Measurements from ENCODE around the gene SLC22A23. TPM values are rescaled to one million over a fixed set of nuclear protein-coding genes. Genes with fewer than 3 reads are reported as not detected.

The SLC22A23 gene
- polyA plus RNA-seq, 4 donors, result 9.5 to 38.3 (median 15.0) TPM

GRCh38 chr6:3276174-3277167, 180.4 kb downstream of the SLC22A23 start:
- H3K36me3 ChIP-seq (ENCODE audit: control insufficient read depth in 3 of 3, insufficient read depth in 2 of 3, low read depth in 1 of 3, low read length in 3 of 3), result peaks cover 2 to 75% (median 6%) of the 10 kb centered on the region in 3 donors
- DNase-seq, result no peak
- H3K9me3 ChIP-seq (ENCODE audit: control insufficient read depth in 2 of 2, insufficient read depth in 1 of 2, low read depth in 1 of 2, low read length in 1 of 2), result no peaks in the 10 kb centered on the region
- no peak for FAIRE-seq
- 84 to 88% (median 85%) methylated on average over 20 of the region's 20 CpGs for WGBS, 3 donors
- H3K27ac ChIP-seq (ENCODE audit: low read depth in 1 of 3, low read length in 2 of 3), result no peak overlapping the region
- H3K27me3 ChIP-seq (ENCODE audit: control insufficient read depth in 3 of 3, insufficient read depth in 3 of 3, low read length in 3 of 3), result no peaks in the 10 kb centered on the region
- H3K4me1 ChIP-seq (ENCODE audit: control insufficient read depth in 3 of 3, insufficient read depth in 2 of 3, low read depth in 1 of 3, low read length in 2 of 3), result no peaks in the 10 kb centered on the region
- no peak overlapping the region for H3K4me3 ChIP-seq (ENCODE audit: low read depth in 1 of 3, low read length in 3 of 3)

- no peak overlapping the region for H3K4me3 ChIP-seq (ENCODE audit: low read depth in 1 of 3, low read length in 3 of 3)
- WGBS, 3 donors, result 74 to 78% (median 74%) methylated on average over 9 of the region's 9 CpGs
- H3K27ac ChIP-seq (ENCODE audit: low read depth in 1 of 3, low read length in 2 of 3), result no peak overlapping the region
- H3K9me3 ChIP-seq (ENCODE audit: control insufficient read depth in 2 of 2, insufficient read depth in 1 of 2, low read depth in 1 of 2, low read length in 1 of 2), result no peaks in the 10 kb centered on the region
- peaks cover 7 to 83% (median 12%) of the 10 kb centered on the region in 3 donors for H3K36me3 ChIP-seq (ENCODE audit: control insufficient read depth in 3 of 3, insufficient read depth in 2 of 3, low read depth in 1 of 3, low read length in 3 of 3)
- no peaks in the 10 kb centered on the region for H3K27me3 ChIP-seq (ENCODE audit: control insufficient read depth in 3 of 3, insufficient read depth in 3 of 3, low read length in 3 of 3)
- DNase-seq (no peak), FAIRE-seq (no peak)
- H3K4me1 ChIP-seq (ENCODE audit: control insufficient read depth in 3 of 3, insufficient read depth in 2 of 3, low read depth in 1 of 3, low read length in 2 of 3), result peaks cover 0 to 12% (median 2%) of the 10 kb centered on the region in 3 donors
Observed at GRCh38 chr6:3273707-3274521, 182.9 kb downstream of the SLC22A23 start.

DNA sequence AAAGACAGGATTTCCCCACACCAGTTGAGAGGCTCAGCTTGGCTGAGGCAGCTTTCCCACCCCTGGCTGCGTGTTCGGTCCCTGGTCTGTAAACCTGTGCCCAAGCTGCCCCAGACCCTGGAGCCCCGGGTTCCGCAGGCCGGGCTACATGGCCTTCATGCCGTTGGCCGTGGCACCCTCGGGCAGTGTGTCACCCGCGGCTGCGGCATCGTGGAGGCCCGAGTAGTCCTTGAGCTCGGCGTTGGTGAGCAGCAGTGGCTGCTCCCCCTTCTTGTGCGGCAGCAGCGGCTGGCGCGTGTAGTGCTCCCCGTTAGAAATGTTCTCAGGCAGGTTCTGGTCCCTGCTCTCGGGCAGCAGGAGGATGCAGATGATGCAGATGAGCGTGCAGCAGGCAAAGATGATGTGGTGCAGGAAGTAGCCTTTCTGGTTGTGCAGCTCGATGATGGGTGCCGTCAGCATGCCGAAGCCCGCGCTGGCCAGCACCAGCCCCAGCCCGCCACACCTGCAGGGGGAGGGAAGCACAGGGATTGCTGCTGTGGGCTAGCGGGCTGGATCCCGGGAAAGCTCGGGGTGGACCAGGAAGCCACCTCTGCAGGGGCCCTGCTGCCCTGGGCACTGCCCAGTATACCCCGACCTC, 183.8 kb downstream of the SLC22A23 start:
- Histone ChIP-seq H3K27me3 (ENCODE audit: control insufficient read depth in 3 of 3, insufficient read depth in 3 of 3, low read length in 3 of 3) (no peaks in the 10 kb centered on the region), H3K4me1 (ENCODE audit: control insufficient read depth in 3 of 3, insufficient read depth in 2 of 3, low read depth in 1 of 3, low read length in 2 of 3) (peaks cover 0 to 12% (median 2%) of the 10 kb centered on the region in 3 donors), H3K9me3 (ENCODE audit: control insufficient read depth in 2 of 2, insufficient read depth in 1 of 2, low read depth in 1 of 2, low read length in 1 of 2) (no peaks in the 10 kb centered on the region), H3K36me3 (ENCODE audit: control insufficient read depth in 3 of 3, insufficient read depth in 2 of 3, low read depth in 1 of 3, low read length in 3 of 3) (peaks cover 7 to 80% (median 12%) of the 10 kb centered on the region in 3 donors), H3K27ac (ENCODE audit: low read depth in 1 of 3, low read length in 2 of 3) (no peak overlapping the region), H3K4me3 (ENCODE audit: low read depth in 1 of 3, low read length in 3 of 3) (no peak overlapping the region)
- FAIRE-seq, result no peak
- WGBS, 3 donors, result 91 to 95% (median 93%) methylated on average over 27 to 32 of the region's 32 CpGs
- DNase-seq, result no peak

GRCh38 chr6:3271756-3272155, 185.1 kb downstream of the SLC22A23 start:
- H3K36me3 ChIP-seq (ENCODE audit: control insufficient read depth in 3 of 3, insufficient read depth in 2 of 3, low read depth in 1 of 3, low read length in 3 of 3), result peaks cover 7 to 67% (median 12%) of the 10 kb centered on the region in 3 donors
- FAIRE-seq, result no peak
- no peak overlapping the region for H3K4me3 ChIP-seq (ENCODE audit: low read depth in 1 of 3, low read length in 3 of 3)
- peaks cover 0 to 12% (median 2%) of the 10 kb centered on the region in 3 donors for H3K4me1 ChIP-seq (ENCODE audit: control insufficient read depth in 3 of 3, insufficient read depth in 2 of 3, low read depth in 1 of 3, low read length in 2 of 3)
- no peaks in the 10 kb centered on the region for H3K9me3 ChIP-seq (ENCODE audit: control insufficient read depth in 2 of 2, insufficient read depth in 1 of 2, low read depth in 1 of 2, low read length in 1 of 2)
- H3K27ac ChIP-seq (ENCODE audit: low read depth in 1 of 3, low read length in 2 of 3), result no peak overlapping the region
- 90 to 93% (median 93%) methylated on average over 13 of the region's 13 CpGs for WGBS, 3 donors
- no peaks in the 10 kb centered on the region for H3K27me3 ChIP-seq (ENCODE audit: control insufficient read depth in 3 of 3, insufficient read depth in 3 of 3, low read length in 3 of 3)
- no peak for DNase-seq

- H3K4me1 ChIP-seq (ENCODE audit: control insufficient read depth in 3 of 3, insufficient read depth in 2 of 3, low read depth in 1 of 3, low read length in 2 of 3), result peaks cover 0 to 12% (median 2%) of the 10 kb centered on the region in 3 donors
- H3K9me3 ChIP-seq (ENCODE audit: control insufficient read depth in 2 of 2, insufficient read depth in 1 of 2, low read depth in 1 of 2, low read length in 1 of 2), result no peaks in the 10 kb centered on the region
- no peak overlapping the region for H3K4me3 ChIP-seq (ENCODE audit: low read depth in 1 of 3, low read length in 3 of 3)
- no peaks in the 10 kb centered on the region for H3K27me3 ChIP-seq (ENCODE audit: control insufficient read depth in 3 of 3, insufficient read depth in 3 of 3, low read length in 3 of 3)
- peak; percentile 85 to 89 for DNase-seq
- peak overlapping the region; percentile 54 to 71 (median 60) for H3K27ac ChIP-seq (ENCODE audit: low read depth in 1 of 3, low read length in 2 of 3)
- no peak for FAIRE-seq
- H3K36me3 ChIP-seq (ENCODE audit: control insufficient read depth in 3 of 3, insufficient read depth in 2 of 3, low read depth in 1 of 3, low read length in 3 of 3), result peaks cover 9 to 67% (median 12%) of the 10 kb centered on the region in 3 donors
- 22 to 61% (median 41%) methylated on average over 12 to 15 of the region's 15 CpGs for WGBS, 3 donors
Observed at GRCh38 chr6:3270258-3270657, 186.6 kb downstream of the SLC22A23 start.

GRCh38 chr6:3269281-3269975, 187.4 kb downstream of the SLC22A23 start:
- peaks cover 0 to 12% (median 2%) of the 10 kb centered on the region in 3 donors for H3K4me1 ChIP-seq (ENCODE audit: control insufficient read depth in 3 of 3, insufficient read depth in 2 of 3, low read depth in 1 of 3, low read length in 2 of 3)
- H3K36me3 ChIP-seq (ENCODE audit: control insufficient read depth in 3 of 3, insufficient read depth in 2 of 3, low read depth in 1 of 3, low read length in 3 of 3), result peaks cover 10 to 73% (median 12%) of the 10 kb centered on the region in 3 donors
- 75 to 78% (median 77%) methylated on average over 27 of the region's 27 CpGs for WGBS, 3 donors

DNA sequence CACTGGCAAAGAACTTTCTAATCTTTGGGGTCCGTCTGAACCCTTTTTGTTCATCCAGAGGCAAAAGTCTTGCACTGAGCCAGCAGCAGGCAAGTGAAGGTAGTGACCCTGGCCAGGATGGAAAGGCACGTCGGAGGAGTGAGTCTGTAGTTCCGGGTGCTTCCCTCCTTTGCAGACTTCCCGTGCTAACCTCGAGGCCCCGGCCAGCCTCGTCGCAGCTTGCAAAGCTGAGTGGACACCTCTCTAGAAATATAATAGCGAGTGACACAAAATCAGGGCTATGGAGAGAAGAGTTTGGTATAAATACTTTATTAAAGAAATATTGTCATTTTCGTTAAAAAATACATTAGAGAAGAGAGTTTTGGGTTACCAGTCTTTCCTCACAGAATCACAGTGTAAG, 188.2 kb downstream of the SLC22A23 start:
- Histone ChIP-seq H3K36me3 (ENCODE audit: control insufficient read depth in 3 of 3, insufficient read depth in 2 of 3, low read depth in 1 of 3, low read length in 3 of 3) (peaks cover 10 to 73% (median 12%) of the 10 kb centered on the region in 3 donors), H3K4me3 (ENCODE audit: low read depth in 1 of 3, low read length in 3 of 3) (no peak overlapping the region), H3K4me1 (ENCODE audit: control insufficient read depth in 3 of 3, insufficient read depth in 2 of 3, low read depth in 1 of 3, low read length in 2 of 3) (peaks cover 0 to 12% (median 2%) of the 10 kb centered on the region in 3 donors), H3K27me3 (ENCODE audit: control insufficient read depth in 3 of 3, insufficient read depth in 3 of 3, low read length in 3 of 3) (no peaks in the 10 kb centered on the region), H3K9me3 (ENCODE audit: control insufficient read depth in 2 of 2, insufficient read depth in 1 of 2, low read depth in 1 of 2, low read length in 1 of 2) (no peaks in the 10 kb centered on the region), H3K27ac (ENCODE audit: low read depth in 1 of 3, low read length in 2 of 3) (no peak overlapping the region)
- FAIRE-seq, result no peak
- DNase-seq, result no peak
- 87 to 90% (median 90%) methylated on average over 11 of the region's 11 CpGs for WGBS, 3 donors

More at GRCh38 chr6:3269281-3269975, 187.4 kb downstream of the SLC22A23 start:
- FAIRE-seq (no peak), DNase-seq (no peak)
- Histone ChIP-seq H3K9me3 (ENCODE audit: control insufficient read depth in 2 of 2, insufficient read depth in 1 of 2, low read depth in 1 of 2, low read length in 1 of 2) (no peaks in the 10 kb centered on the region), H3K27ac (ENCODE audit: low read depth in 1 of 3, low read length in 2 of 3) (no peak overlapping the region), H3K27me3 (ENCODE audit: control insufficient read depth in 3 of 3, insufficient read depth in 3 of 3, low read length in 3 of 3) (no peaks in the 10 kb centered on the region), H3K4me3 (ENCODE audit: low read depth in 1 of 3, low read length in 3 of 3) (no peak overlapping the region)
